ENCODE measurements around the gene EPHX1.

Gene EPHX1

DNA sequence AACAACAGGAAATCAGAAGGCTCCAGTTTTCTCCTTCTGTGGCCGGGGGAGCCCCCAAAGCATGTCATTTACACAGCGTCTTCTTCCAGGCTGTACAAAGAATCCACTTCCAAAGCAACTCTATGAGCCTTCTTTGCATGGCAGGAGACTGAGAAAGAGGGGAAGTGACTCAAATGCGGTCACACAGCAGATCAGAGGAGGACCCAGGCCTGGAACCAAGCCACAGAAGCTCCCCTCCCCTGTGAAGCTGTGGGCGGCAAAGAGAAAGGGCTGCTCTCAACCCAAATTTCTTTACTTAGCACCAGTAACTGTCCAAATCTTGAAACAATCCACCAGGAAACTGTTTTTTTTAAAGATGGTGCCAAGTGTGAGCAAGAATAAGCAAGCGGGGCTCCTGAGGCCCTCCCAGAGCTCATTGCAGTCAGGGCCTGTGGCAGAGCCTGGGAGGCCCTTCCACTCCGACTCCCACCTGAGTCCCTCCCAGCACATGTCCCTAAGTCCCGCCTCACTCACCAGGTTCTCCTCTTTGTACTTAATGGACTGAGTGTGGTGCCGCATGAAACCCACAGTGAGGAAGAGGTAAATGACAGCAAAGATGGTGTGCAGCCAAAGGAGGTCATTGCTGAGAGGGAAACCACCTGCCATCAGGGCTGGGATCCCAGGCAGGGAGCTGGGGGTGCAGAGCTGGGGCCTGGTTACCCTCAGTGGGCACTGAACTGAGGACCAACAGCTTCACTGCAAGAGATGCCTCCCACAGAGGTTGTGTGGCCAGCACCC, 56.3 kb downstream of the EPHX1 start:
- DNase-seq, result peak; percentile 71

DNA sequence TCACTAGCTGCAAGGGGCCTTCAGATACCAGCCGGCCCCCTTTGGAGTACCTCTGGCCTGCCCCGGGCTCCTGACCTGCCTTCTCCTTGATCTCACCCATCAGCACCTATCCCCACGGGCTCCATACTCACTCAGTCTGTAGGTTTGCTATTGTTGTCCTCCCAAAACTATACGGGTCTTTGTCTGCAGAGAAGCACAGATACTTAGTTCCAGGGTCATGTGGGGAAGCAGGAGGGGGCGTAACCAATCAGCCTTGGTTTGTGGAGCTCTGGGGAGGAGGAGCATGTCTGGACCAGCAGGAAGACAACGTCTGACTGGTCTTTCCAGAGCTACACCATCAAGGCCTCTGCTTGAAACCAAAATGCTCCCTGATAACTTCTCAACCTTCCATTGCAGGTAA, 57.1 kb downstream of the EPHX1 start:
- no peak for DNase-seq

DNA sequence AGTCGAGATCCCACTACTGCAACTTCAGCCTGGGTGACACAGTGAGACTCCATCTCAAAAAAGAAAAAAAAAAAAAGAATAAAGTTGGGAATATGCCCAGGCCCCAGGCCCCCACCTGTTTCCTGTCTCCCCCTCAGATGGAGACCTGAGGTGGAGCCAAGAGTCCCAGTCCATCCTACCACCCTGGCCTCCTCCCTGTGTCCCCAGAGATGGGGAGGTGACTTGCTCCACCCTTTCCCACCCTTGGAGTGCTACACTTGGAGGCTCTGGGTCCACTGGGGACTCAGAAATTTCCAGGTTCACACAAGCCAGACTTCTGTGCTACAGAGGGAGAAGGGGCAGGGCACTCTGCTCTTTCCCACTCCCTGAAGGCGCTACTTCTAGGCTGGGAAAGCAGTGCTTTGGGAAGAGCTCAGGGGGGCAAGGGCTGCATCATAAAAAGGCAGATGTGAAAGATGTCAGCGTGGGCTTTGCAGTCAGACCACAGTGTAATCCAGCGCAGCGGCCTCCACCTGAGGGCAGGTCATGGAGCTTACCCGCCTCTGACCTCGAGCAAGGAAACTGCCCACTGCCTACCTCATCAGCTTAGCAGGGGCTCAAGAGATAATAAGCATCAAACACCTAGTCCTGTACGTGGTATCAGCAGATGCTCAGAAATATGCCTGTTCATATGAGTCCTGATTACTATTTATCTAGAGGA, 58.9 kb downstream of the EPHX1 start:
- no peak for DNase-seq

DNA sequence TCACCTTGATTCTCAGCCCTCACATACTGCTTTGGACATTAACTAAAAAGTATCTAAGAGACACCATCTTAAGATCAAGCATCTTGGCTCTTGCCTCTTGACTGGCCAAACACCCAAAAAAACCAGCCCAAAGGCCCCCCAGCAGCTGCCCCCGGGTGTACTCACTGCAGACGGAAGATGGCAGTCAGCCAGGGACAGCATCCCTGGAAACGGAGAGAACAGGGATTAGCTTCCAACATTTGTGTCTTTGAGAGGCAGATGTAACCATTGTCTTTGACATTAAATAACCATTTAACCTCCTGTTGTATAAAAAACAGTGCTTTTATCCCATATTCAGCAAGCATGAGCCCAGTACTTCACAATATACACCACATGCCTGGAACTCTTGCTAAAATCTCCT, 61.0 kb downstream of the EPHX1 start:
- DNase-seq, result no peak

DNA sequence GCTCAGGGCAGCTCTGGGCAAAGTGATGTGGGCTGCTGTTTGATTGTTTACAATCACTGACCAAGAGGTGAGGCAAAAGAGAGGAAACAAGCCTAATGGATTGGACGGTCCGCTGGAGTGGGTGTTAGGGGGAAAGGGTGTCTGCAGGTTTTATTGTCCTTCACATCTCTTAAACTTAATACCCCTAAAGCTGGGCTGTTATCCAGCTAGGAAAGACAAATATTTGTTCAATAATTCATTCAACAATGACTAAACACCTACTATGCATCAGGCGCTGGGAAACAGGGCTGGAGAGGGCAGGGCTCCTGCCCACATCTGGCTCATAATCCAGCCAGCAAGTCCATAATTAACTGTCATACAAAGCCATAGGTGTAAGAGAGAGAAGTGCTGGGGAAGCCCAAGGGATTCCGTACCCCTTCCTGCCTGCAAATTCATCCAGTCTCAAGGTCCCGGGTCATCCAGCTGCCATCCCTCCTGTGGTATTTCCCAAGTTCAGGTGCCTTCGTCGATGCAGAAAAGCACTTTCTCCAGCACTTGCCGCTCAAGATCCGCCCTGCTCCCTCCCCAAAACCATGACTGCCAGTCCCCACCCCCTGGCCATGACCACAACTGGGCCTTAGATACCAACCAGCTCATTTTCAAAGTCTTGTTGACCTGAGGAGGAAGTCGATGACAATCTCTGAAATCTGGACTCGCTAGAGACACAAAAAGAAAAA, 61.6 kb downstream of the EPHX1 start:
- peak; percentile 23 for DNase-seq

DNA sequence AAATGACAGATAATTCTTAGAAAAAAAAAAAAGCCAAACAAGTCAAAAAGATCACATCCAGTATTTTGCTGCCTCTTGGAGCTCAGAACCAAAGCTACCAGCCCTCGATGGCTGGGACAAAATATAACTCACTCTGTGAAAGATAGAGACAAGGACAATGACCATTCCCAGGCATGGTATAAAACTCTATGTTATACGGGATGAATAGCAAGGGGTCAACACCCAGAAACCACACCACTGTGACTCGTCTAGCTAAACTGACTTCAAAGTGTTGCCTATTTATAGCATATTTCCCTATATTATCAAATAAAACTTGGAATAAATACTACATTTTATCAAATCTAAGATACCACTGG, 62.1 kb downstream of the EPHX1 start:
- no peak for DNase-seq

DNA sequence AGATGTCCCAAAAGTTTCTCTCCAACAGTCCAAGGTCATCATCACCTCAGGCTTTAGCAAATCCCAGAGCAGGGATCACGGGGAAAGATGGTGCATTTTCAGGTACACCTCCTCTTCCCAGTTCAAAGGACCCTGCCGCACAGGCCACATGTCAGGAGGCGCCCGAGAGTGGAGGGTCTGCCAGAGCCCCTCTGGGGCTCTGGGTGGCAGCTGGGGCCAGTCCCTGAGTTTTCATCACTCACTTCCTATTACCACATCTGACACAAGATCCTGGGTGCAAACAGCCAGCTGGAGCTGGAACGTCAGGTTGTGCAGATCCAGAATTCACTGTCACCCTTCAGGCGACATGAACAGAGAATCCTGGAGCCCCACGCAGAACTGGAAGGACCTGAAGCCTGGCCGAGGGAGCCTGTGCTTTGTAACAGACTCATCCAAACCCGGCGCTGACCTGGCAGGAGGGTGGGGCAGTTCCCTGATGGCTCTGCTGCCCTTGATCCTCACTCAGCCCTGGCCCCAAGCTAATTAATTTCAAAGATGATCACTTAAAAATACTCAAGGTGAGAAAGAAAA, 63.4 kb downstream of the EPHX1 start:
- no peak for DNase-seq

DNA sequence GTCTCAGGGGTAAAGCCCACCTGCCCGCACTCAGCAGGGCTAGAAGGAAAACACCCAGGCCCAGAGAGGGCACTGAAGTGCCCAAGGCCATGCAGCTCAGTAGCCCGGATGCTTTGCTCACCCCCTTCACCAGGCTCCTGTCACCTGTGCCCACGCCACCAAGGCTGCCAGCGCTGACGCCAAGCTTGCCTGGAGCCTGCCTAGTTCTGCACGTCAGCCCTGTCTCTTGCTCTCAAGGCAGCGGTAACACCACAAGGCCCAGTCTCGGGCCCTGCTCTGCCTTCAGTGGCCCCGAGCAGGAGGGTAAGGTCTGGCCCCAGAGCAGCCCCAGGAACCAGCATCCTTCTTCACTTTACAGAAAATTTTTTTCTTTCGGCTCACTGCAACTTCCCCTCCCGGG, 64.5 kb downstream of the EPHX1 start:
- no peak for DNase-seq

DNA sequence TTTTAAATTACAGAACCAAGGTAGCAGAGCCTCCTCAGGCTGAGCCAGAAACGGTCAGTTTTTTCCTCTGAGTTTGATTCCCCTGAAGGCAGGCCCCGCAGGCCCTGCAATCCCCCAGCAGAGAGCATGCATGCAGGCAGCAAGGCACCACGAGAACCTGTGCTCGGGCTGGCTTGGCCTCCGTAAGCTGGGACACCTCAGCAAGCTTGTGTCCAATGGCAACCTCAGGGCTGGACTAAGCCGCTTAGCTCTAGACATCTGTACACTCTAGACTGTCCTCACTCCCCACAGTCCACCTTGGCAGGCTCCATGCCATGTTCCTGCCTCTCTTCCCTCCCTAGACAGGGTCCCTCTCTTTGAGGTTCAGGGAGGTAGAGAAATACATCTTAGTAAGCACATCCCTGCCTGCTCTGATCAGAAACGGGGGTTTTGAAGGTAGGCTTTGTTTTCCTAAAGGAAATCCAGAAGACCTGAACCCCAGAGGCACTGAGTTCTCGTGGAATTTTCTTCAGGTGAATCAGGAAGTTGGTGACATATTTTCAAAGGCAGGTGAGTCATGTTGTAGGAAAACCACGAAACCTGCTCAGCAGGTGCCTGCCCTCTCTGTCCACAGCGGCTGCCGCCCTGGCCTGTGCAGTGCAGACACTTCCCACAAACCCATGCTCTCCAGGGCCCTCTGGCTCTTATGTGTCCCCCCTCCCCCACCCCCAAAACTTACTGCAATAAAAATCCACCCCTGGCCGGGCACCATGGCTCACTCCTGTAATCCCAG, 65.3 kb downstream of the EPHX1 start:
- DNase-seq, result no peak

DNA sequence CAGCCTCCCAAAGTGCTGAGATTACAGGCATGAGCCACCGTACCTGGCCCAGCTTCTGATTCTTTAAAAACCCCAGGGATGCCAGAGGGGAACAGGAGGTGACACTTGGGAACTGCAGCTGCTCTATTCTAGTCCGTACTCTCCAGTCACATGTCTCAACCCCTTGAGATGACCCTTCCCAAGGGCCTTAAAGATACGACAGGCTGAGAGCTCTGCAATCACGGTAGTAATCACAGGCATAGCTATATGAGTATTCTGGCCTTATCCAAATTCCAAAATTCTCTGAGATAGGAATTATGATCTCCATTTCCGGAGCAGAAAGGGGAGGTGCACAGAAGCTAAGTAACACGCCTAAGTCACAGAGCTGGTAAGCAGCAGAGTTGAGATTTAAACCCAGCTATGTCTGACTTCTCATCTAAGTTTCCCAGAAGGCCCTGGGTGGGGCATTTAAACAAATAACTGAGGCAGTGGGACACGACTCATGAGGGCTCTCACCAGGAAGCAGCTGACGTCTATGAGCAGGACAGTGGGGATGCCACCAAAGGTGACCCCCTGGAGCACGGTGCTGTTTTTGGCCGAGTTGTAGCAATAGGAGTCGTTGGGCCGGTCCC, 67.1 kb downstream of the EPHX1 start:
- no peak for DNase-seq

DNA sequence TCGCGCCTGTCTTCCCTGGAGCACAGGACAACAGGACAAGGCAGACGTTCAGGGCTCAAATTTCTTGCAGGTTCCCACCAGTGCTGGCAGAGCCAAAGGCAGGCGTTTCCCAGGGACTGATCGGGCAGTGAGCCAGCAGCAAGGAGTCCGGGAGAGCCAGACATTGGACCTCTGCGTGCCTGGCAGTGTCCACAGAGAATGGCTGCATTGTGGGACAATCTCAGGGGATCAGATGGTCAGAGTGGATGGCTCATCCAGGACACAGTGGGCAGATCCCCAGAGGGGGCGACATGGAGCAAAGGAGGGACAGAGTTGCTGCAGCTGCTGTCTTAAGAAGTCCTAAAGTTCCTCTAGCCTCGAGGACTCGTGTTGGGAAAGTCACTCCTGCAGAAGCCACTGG, 67.7 kb downstream of the EPHX1 start:
- peak; percentile 28 for DNase-seq

DNA sequence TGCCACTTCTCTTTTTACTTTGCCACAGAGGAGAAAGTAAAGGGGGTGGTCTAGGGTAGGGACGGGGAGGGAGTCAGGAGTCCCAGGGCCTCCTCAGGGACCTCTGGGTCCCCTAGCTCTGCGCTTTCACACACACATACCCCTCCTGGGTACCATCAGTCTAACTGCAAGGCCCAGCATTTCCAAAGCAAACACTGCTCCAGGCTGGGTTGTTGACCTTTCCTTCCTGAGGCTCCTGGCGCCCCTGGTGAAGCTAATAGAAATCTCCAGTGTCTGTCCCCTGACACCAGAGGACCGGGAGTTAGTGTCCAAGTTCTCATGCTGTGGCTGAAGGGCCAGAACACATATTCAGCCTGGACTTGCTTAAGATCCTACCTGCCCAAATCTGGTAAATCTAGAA, 68.4 kb downstream of the EPHX1 start:
- DNase-seq, result no peak

DNA sequence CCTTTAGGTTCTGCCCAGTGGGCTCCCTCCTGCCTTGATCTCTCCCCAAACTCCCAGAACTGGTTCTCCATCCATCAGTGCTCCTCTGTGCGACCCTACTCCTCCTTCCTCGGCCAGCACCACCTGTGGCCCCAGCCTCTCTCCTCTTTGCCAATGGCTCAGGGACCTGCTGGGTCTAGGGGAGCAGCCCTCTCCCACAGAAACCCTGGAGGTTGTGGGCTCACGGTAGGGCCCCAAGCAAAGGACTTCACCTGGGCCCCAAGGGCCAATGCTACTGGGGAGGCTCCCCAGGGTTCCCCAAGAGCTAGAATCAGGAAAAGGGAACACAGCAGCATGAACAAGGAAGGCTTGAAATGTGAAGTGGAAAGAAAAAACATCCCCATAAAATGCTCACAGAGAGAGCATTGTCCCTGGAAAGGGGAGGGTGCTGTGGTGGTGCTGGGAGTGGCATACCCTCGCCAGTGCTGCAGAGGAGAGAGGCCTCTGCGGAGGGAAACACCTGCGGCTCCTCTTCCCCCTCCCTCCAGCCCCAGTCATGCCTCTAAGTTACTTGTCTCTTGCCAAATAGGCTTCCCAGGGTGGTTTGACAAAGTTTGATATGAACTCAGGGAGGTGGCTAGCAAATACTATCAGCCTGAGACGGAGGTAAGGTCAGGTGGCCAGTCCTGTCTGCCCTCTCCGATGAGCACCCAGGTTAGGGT, 69.7 kb downstream of the EPHX1 start:
- DNase-seq, result no peak

DNA sequence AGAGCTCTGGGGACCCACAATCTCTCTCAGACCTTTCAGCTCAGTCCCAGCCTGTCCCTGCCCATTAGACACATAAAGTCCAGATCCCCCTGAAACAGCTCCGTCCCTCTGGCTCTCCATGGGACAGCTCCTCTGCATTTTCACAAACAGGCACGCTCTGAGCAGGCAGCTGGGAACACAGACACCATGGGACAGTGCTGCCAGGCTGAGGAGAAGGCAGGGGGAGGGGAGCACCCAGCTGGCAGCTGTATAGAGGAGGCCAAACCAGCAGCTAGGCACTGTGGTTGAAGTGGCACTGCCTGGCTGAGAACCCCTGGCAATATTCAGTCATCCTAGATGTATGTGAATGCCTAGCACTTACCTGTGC, 70.3 kb downstream of the EPHX1 start:
- DNase-seq, result no peak

DNA sequence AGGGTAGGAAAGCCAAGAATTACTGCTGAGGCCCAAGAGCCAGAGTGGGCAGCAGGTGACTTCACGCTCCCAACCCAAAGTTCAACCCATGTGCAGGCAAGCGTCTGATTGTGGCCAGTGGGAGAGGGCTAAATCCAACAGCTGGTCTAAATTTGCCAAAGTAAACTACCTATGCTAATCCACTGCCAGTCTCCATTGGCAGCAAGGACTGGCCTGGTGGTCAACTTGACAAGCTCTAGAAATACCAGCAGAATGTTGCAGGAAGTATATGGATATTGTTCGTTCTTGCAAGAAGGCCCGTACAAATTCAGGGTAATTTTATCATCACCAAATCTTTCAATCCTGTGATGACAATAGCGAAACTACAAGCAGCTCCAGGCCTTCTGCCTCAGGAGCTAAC, 70.7 kb downstream of the EPHX1 start:
- DNase-seq, result no peak

DNA sequence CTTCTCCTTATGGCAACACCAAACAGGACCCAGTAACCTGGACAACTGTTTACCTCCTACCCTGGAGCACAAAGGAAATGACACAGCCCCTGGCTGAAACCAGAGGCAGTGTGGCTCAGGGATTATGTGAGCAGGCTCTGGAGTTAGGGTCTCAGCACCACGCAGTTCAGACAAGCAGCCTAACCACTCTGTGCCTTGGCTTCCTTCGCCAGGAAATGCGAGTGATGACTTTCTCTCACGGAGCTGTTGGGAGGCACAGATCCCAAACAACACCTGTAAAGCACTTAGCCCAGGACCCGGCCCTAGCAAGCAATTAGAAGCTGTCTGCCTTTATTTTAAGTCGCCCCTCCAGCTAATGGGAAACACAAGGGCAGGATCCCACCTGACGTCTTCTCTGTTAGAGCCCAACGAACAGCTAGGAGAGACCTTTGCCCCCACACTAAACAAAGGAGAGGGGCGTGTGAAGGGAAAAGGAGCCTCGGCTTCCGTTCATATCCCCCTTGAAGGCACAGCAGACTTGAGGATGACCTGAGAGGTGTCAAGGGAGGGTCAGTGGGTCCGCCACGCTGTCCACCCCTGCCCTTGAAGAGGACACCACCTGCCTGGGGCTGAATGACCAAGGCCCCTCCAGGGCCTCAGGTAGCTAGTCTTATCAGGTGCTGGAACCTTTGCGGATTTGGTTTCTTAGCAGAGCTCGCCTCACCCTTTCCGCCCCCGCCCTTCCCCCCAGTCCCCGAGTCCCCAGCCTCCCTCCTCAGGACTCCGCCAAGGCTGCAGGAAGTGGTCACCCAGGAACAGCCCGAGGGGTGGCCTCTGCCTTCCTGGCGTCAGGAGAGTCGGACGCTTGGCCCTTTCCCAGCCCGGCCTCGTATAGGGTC, 71.4 kb downstream of the EPHX1 start:
- DNase-seq, result peak; percentile 48

DNA sequence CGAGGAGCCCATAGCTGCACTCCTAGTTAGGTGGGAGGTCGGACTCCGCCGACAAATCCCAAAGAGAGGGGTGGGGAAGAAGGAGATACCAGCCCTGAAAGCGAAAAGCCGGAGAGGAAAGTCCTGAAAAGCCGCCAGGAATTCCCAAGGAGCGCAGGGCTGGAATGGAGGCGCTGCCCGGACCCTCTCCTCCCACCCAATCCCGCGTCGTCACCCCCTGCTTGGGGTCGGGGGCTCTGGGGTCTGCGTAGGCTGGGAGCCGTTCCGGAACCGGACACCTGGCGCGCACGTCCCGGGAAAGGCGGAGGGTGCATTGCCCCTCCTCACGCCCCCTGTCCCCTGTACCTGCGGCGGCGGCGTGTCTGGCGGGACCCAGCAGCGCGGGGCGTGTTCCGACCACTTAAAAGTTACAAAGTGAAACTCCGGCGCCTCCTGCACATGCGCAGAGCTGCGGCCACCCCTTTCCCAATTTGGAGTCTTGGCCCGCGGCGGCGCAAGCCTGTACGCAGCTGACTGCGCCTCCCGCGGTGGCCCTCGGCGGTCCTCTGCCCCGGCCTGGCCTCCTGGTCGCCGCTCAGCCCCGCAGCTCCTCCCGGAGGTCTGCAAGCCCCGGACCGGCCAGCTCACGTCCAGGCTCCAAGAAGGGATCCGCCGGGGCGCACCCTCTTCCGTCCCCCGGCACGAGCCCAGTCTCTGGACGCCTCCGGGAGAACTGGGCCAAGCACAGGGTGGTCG, 72.2 kb downstream of the EPHX1 start, which contains the start of gene TMEM63A:
TMEM63A (minus strand) TSS at position 422 of the 735 bp plus-strand sequence. CDS start 4,800 bp downstream, outside the sequence.
- DNase-seq, result peak; percentile 78

DNA sequence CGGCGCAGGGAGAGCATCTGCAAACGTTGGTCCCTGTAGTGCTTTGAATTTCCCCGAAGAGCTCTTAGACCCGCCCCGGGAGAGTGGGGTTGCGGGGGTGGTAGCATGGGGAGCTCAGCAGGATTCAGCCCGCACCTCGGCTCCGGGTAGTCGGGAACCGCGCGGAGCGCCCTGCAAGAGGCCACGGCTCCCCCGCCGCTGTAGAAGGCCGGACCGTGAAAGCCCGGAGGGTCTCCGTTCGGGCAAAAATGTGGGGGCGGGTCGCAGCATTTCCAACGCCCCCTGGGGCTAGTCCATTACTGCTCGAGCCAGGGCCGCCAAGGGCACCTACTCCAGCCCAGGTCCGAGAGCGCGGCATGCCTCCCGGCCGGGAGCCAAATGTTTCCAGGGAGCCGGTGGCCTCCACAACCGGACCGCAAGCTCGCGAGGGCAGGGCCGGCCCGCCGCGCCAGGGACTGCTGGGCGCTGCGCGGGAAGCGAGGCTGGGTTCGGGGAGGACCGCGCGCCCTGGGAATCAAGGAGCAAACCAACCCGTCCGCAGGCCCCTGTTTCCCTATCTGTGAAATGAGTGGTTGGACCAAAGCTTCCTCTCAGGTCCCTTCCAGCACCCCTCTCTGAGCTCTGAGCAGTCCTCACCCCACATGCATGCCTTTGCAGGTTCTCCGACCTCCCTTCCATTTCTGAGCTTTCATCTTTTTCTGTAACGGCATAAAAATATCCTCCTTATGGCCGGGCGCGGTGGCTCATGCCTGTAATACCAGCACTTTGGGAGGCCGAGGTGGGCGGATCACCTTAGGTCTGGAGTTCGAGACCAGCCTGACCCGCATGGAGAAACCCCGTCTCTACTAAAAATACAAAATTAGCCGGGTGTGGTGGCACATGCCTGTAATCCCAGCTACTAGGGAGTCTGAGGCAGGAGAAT, 73.0 kb downstream of the EPHX1 start:
- DNase-seq, result peak; percentile 45
